Measurements from ENCODE around the gene MSI1.

- TF ChIP-seq CTCF (IDR thresholded peaks at IDR 0.05): no peak
- TF ChIP-seq POLR2A (IDR thresholded peaks at IDR 0.05): no peak
Measured at GRCh38 chr12:120367924-120368788, 808 bp downstream of the MSI1 start.

All from right lobe of liver (tissue), 4 donors.